ENCODE results near the gene HIGD1C.

DNA sequence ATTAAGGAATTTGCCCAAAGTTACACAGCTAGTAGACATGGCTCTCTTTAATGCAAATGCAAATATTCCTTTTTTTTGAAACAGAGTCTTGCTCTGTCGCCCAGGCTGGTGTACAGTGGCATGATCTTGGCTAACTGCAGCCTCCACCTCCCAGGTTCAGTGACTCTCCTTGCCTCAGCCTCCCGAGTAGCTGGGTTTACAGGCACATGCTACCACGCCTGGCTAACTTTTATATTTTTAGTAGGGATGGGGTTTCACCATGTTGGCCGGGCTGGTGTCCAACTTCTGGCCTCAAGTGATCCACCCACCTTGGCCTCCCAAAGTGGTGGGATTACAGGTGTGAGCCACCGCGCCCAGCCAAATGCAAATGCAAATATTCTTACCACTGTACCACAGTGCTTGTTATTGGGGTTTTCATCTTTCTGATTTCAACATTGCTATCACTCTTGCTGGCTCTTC lies 24.5 kb upstream of the HIGD1C start:
- TF ChIP-seq, protein P1, sequence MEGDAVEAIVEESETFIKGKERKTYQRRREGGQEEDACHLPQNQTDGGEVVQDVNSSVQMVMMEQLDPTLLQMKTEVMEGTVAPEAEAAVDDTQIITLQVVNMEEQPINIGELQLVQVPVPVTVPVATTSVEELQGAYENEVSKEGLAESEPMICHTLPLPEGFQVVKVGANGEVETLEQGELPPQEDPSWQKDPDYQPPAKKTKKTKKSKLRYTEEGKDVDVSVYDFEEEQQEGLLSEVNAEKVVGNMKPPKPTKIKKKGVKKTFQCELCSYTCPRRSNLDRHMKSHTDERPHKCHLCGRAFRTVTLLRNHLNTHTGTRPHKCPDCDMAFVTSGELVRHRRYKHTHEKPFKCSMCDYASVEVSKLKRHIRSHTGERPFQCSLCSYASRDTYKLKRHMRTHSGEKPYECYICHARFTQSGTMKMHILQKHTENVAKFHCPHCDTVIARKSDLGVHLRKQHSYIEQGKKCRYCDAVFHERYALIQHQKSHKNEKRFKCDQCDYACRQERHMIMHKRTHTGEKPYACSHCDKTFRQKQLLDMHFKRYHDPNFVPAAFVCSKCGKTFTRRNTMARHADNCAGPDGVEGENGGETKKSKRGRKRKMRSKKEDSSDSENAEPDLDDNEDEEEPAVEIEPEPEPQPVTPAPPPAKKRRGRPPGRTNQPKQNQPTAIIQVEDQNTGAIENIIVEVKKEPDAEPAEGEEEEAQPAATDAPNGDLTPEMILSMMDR (IDR thresholded peaks at IDR 0.05 in 8 of 11, conservative IDR thresholded peaks at IDR 0.05 in 3 of 11) = no peak
- no peak for TF ChIP-seq POLR2A (IDR thresholded peaks at IDR 0.05)
- no peak for TF ChIP-seq POLR2AphosphoS5 (IDR thresholded peaks at IDR 0.05)
